Fibroblast of mammary gland (primary cell): Measurements from ENCODE around the gene MYL6.

Experiments used
- DNase-seq: peaks from one replicate; pipeline ENCODE4 v3.0.0-alpha.2; 2010; ENCODE audit warnings: low read depth
- H3K4me3 ChIP-seq: 2 replicates; pipeline ENCODE4 v1.5.1; 2011; ENCODE audit warnings: low read depth, mild to moderate bottlenecking, low read length, moderate library complexity; ENCODE audit not compliant: control insufficient read depth
- CTCF ChIP-seq: conservative IDR thresholded peaks from 2 replicates; pipeline ENCODE4 v1.5.1; 2011; ENCODE audit warnings: low read depth, low read length, inconsistent platforms; ENCODE audit not compliant: control insufficient read depth, insufficient read depth

The MYL6 gene

GRCh38 chr12:56157201-56158028, 744 bp upstream of the MYL6 start:
- peak; percentile 78 for DNase-seq
- H3K4me3 ChIP-seq = peak overlapping the region; percentile 100
- TF ChIP-seq CTCF = peak; percentile 54

DNA sequence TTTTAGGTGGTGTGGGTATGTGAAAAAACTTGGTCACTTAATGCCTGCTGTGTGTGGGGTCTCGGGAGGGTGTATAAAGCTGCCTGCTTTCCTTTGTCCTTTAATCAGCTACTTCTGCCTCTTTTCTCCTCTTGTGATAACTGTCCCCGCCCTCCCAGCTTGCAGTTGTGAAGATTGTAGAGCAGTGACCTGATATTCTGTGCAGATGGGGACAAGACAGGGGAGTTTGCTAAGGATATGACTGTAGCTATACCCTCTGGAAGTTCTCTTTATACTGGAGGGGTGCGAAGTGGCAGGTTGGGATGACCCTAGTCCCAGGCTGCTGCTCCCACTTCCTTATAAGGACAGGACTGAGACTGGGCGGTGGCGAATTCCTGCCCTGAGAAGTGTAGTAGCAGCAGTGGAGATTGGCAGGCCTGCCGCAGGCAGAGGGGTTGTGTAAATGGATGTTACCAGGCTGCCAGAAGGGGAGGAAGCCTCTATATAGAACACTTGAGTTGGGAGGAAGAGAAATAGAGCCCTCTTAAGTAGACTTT, 835 bp downstream of the MYL6 start:
- no peak for TF ChIP-seq CTCF
- DNase-seq = peak; percentile 58
- peak overlapping the region; percentile 100 for H3K4me3 ChIP-seq

DNA sequence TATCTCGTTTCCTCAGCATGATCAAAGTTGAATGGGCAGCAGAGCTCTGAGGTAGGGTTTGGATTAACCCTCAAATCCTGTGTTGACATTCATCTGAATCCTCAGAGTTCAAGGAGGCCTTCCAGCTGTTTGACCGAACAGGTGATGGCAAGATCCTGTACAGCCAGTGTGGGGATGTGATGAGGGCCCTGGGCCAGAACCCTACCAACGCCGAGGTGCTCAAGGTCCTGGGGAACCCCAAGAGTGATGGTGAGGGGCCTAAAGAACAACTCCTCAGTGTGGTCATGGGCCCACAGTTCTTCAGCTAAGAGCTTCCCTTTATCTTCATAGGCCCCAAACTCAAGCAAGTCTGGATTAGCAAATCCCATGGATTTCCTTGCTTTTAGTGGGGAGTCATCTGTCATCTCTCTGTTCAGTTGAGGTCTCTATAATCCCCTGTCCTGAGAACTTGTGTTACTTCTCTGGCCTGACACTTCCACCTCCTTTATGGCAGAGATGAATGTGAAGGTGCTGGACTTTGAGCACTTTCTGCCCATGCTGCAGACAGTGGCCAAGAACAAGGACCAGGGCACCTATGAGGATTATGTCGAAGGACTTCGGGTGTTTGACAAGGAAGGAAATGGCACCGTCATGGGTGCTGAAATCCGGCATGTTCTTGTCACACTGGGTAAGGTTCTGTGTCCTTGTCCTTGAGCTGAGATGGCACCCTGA, 1.5 kb downstream of the MYL6 start:
- DNase-seq = no peak
- TF ChIP-seq CTCF = no peak
- peak overlapping the region; percentile 100 for H3K4me3 ChIP-seq

DNA sequence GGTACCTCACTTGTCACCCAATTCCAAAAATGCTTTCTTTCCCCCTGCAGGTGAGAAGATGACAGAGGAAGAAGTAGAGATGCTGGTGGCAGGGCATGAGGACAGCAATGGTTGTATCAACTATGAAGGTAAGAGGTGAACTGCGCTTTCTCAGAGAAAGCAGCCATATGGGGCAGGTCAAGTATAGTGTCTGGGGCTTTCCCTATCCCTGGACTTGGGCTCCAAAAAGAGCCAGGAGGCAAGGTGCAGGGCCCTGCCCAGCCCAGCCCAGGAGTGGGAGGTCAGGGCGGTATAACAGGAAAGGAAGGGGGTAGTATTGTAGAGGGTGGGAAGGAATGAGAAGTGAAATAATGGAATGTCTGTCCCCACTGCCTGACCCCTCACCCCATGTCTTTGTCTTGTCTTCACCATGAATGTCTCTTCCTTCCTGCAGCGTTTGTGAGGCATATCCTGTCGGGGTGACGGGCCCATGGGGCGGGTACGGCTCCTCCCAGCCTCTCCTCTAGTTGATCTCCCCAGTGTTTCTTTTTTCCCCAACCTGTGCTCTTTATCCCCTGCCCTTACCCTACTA, 2.1 kb downstream of the MYL6 start:
- TF ChIP-seq CTCF = no peak
- H3K4me3 ChIP-seq = peak overlapping the region; percentile 100
- peak; percentile 54 for DNase-seq

DNA sequence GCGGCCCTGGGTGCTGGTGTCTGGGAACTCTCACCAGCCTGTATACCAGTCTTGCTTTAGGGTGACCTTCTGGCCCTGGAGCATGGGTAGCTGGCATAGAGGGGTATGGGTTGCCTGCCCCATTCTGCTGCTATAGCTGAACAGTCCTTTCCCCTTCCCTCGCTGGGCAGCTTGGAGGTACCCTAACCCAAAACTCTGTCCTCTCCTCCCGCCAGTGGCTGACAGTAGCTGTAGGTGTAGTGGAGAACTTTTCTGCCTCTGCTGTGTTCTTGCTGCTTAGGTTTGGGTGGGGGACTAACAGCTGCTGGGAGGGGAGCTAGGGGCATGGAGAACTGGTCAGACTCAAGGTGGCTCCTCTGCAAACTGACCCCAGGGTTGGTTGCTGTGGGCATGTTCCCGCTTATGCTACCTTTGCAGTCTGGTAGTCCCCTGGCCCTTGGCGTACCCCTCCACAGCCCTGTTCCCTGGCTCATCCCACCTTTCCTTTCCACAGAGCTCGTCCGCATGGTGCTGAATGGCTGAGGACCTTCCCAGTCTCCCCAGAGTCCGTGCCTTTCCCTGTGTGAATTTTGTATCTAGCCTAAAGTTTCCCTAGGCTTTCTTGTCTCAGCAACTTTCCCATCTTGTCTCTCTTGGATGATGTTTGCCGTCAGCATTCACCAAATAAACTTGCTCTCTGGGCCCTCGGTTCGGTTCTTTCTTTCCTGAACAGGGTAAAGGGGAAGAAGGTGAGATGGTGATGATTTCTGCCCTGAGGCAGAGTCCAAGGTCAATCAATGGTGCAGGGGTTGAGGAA, 2.9 kb downstream of the MYL6 start:
- no peak for TF ChIP-seq CTCF
- peak overlapping the region; percentile 100 for H3K4me3 ChIP-seq
- no peak for DNase-seq

GRCh38 chr12:56161690-56162351, 3.7 kb downstream of the MYL6 start:
- no peak for DNase-seq
- H3K4me3 ChIP-seq = no peak overlapping the region

More at GRCh38 chr12:56161690-56162351, 3.7 kb downstream of the MYL6 start:
- TF ChIP-seq CTCF = no peak
